ENCODE measurements around the gene CFC1. TPM values are rescaled to one million over a fixed set of nuclear protein-coding genes. Genes with fewer than 3 reads are reported as not detected.
"Not testable (repeated sequence)": the region's sequence is repeated elsewhere in the genome, so short reads cannot be mapped to it uniquely, and the experiment has no call there.

Gene CFC1
- total and polyA plus RNA-seq, 2 of the 4 experiments (the other 2 are of a cell fraction) = not detected

GRCh38 chr2:130601648-130602302, 2.4 kb upstream of the CFC1 start:
- H3K9me1 ChIP-seq (ENCODE audit: insufficient read depth, low read length); H3K56ac ChIP-seq (ENCODE audit: extremely low read depth, insufficient read depth, low read length); H4K8ac ChIP-seq (ENCODE audit: low read depth in 2 of 2, low read length in 2 of 2); H3K9ac ChIP-seq (ENCODE audit: low read depth, low read length); H3K79me1 ChIP-seq (ENCODE audit: low read depth in 1 of 2, low read length in 2 of 2); H2BK120ac ChIP-seq (ENCODE audit: low read depth, low read length); H2BK20ac ChIP-seq (ENCODE audit: low read depth, low read length); CTCF ChIA-PET; H2BK15ac ChIP-seq (ENCODE audit: low read depth, low read length); dilution Hi-C loops (cut with HindIII; ENCODE audit: low sequenced_read_pairs, unreplicated experiment); intact Hi-C loops (cut with micrococcal nuclease); H2AK9ac ChIP-seq (replicated peaks; ENCODE audit: low read depth, low read length, poor library complexity); H3K18ac ChIP-seq (ENCODE audit: low read depth, low read length); H4K20me1 ChIP-seq (ENCODE audit: insufficient read depth, low read length); H3K4me2 ChIP-seq (ENCODE audit: low read depth, low read length); H3K23ac ChIP-seq (ENCODE audit: low read depth, low read length); H3K27ac ChIP-seq (ENCODE audit: insufficient read depth, low read length); H3K36me3 ChIP-seq (ENCODE audit: control insufficient read depth, insufficient read depth, low read length); H4K5ac ChIP-seq (ENCODE audit: low read depth, low read length); H3K4me3 ChIP-seq (ENCODE audit: insufficient read depth, low read depth, low read length); H3K9me3 ChIP-seq (ENCODE audit: control insufficient read depth, insufficient read depth, low read length); BruUV-seq (replicated peaks); H2AFZ ChIP-seq (replicated peaks; ENCODE audit: low read length, poor library complexity); H3K27me3 ChIP-seq (ENCODE audit: control insufficient read depth, insufficient read depth, low read length); in situ Hi-C loops (cut with MboI; ENCODE audit: low sequenced_read_pairs); H3K4ac ChIP-seq (ENCODE audit: low read depth, low read length); DNase-seq; ATAC-seq (ENCODE audit: low read depth); H2AK5ac ChIP-seq (ENCODE audit: low read depth, low read length); POLR2A ChIA-PET (ENCODE audit: unreplicated experiment); H3K14ac ChIP-seq (replicated peaks; ENCODE audit: low read depth, low read length); H4K91ac ChIP-seq (ENCODE audit: insufficient read depth, low read depth, low read length); H2BK5ac ChIP-seq (ENCODE audit: low read depth, low read length, poor library complexity, severe bottlenecking); H3K4me1 ChIP-seq (ENCODE audit: control insufficient read depth, insufficient read depth, low read length): not testable (repeated sequence)
- WGBS, 2 experiments (ENCODE audit: extremely low coverage in 2 of 2, insufficient read length in 1 of 2) = no CpG with 5 or more reads among the region's 15 CpGs

- WGBS, 2 experiments (ENCODE audit: extremely low coverage in 2 of 2, insufficient read length in 1 of 2) = no CpG with 5 or more reads among the region's 9 CpGs
- H4K20me1 ChIP-seq (ENCODE audit: insufficient read depth, low read length); H3K23ac ChIP-seq (ENCODE audit: low read depth, low read length); H3K4me2 ChIP-seq (ENCODE audit: low read depth, low read length); H3K27ac ChIP-seq (ENCODE audit: insufficient read depth, low read length); ATAC-seq (ENCODE audit: low read depth); in situ Hi-C loops (cut with MboI; ENCODE audit: low sequenced_read_pairs); H3K18ac ChIP-seq (ENCODE audit: low read depth, low read length); intact Hi-C loops (cut with micrococcal nuclease); DNase-seq; H2AK5ac ChIP-seq (ENCODE audit: low read depth, low read length); H3K4ac ChIP-seq (ENCODE audit: low read depth, low read length); dilution Hi-C loops (cut with HindIII; ENCODE audit: low sequenced_read_pairs, unreplicated experiment); BruUV-seq (replicated peaks); CTCF ChIA-PET; H3K9me1 ChIP-seq (ENCODE audit: insufficient read depth, low read length); H4K91ac ChIP-seq (ENCODE audit: insufficient read depth, low read depth, low read length); H2BK15ac ChIP-seq (ENCODE audit: low read depth, low read length); H2AK9ac ChIP-seq (replicated peaks; ENCODE audit: low read depth, low read length, poor library complexity); H3K27me3 ChIP-seq (ENCODE audit: control insufficient read depth, insufficient read depth, low read length); H3K56ac ChIP-seq (ENCODE audit: extremely low read depth, insufficient read depth, low read length); H2BK20ac ChIP-seq (ENCODE audit: low read depth, low read length); H3K9me3 ChIP-seq (ENCODE audit: control insufficient read depth, insufficient read depth, low read length); H2BK5ac ChIP-seq (ENCODE audit: low read depth, low read length, poor library complexity, severe bottlenecking); H2BK120ac ChIP-seq (ENCODE audit: low read depth, low read length); H2AFZ ChIP-seq (replicated peaks; ENCODE audit: low read length, poor library complexity); H3K79me1 ChIP-seq (ENCODE audit: low read depth in 1 of 2, low read length in 2 of 2); POLR2A ChIA-PET (ENCODE audit: unreplicated experiment); H3K9ac ChIP-seq (ENCODE audit: low read depth, low read length); H3K36me3 ChIP-seq (ENCODE audit: control insufficient read depth, insufficient read depth, low read length); H3K4me1 ChIP-seq (ENCODE audit: control insufficient read depth, insufficient read depth, low read length); H3K14ac ChIP-seq (replicated peaks; ENCODE audit: low read depth, low read length); H4K8ac ChIP-seq (ENCODE audit: low read depth in 2 of 2, low read length in 2 of 2); H3K4me3 ChIP-seq (ENCODE audit: insufficient read depth, low read depth, low read length); H4K5ac ChIP-seq (ENCODE audit: low read depth, low read length): not testable (repeated sequence)
Measured at GRCh38 chr2:130599926-130600325, 551 bp upstream of the CFC1 start.

Measured in IMR-90 (cell line).